OCI-LY1 (cell line): Measurements from ENCODE around the gene PDE12.
"Not testable (repeated sequence)": the region's sequence is repeated elsewhere in the genome, so short reads cannot be mapped to it uniquely, and the experiment has no call there.

Experiments
- H2AFZ ChIP-seq: fragments of 200-600 bp; sonication (generic), shearing (Covaris generic); 2 replicates; pipeline ENCODE4 v1.6.0; 2014; ENCODE audit warnings: antibody characterized with exemption, mild to moderate bottlenecking, low read length
- H3F3A ChIP-seq: fragments of 200-600 bp; sonication (generic), shearing (Covaris generic); 2 replicates; pipeline ENCODE4 v1.6.0; 2014; ENCODE audit warnings: mild to moderate bottlenecking, antibody characterized with exemption, low read length, moderate library complexity; ENCODE audit not compliant: insufficient read depth
- H3K27ac ChIP-seq: fragments of 200-600 bp; sonication (generic); 2 replicates; pipeline ENCODE4 v1.5.1; 2014; ENCODE audit warnings: low read length, mixed run types, mild to moderate bottlenecking, low read depth; ENCODE audit not compliant: poor library complexity, severe bottlenecking
- H3K27me3 ChIP-seq: fragments of 200-600 bp; sonication (generic); 2 replicates; pipeline ENCODE4 v1.6.0; 2014; ENCODE audit warnings: antibody characterized with exemption, mild to moderate bottlenecking, low read length, moderate library complexity; ENCODE audit not compliant: insufficient read depth
- H3K36me3 ChIP-seq: fragments of 200-600 bp; sonication (generic); 2 replicates; pipeline ENCODE4 v1.6.1; 2014; ENCODE audit warnings: mild to moderate bottlenecking, antibody characterized with exemption, low read length, moderate library complexity, mixed read lengths; ENCODE audit not compliant: insufficient read depth
- H3K4me1 ChIP-seq: fragments of 200-600 bp; sonication (generic); 2 replicates; pipeline ENCODE4 v1.5.1; 2014; ENCODE audit warnings: mild to moderate bottlenecking, low read length, moderate library complexity; ENCODE audit not compliant: insufficient read depth, severe bottlenecking
- H3K4me2 ChIP-seq: fragments of 200-600 bp; sonication (generic), shearing (Covaris generic); 2 replicates; pipeline ENCODE4 v1.6.1; 2014; ENCODE audit warnings: low read length
- H3K4me3 ChIP-seq: fragments of 200-600 bp; sonication (generic); 2 replicates; pipeline ENCODE4 v1.5.1; 2014; ENCODE audit warnings: low read length, low read depth, mild to moderate bottlenecking, mixed read lengths; ENCODE audit not compliant: poor library complexity, severe bottlenecking
- H3K79me2 ChIP-seq: fragments of 200-600 bp; shearing (Covaris generic); 2 replicates; pipeline ENCODE4 v1.6.1; 2016; ENCODE audit warnings: mixed run types, low read length, mixed read lengths; ENCODE audit not compliant: insufficient read depth
- H3K9ac ChIP-seq: fragments of 200-600 bp; sonication (generic), shearing (Covaris generic); 2 replicates; pipeline ENCODE4 v1.6.1; 2014; ENCODE audit warnings: mild to moderate bottlenecking, low read length, mixed read lengths
- H3K9me2 ChIP-seq: fragments of 200-600 bp; sonication (generic), shearing (Covaris generic); 2 replicates; pipeline ENCODE4 v1.6.1; 2014; ENCODE audit warnings: low read depth, mild to moderate bottlenecking, low read length, mixed read lengths
- H3K9me3 ChIP-seq: fragments of 200-600 bp; shearing (Covaris generic); 2 replicates; pipeline ENCODE4 v1.6.1; 2014; ENCODE audit warnings: low read length, mixed read lengths
- H4K20me1 ChIP-seq: fragments of 200-600 bp; sonication (generic), shearing (Covaris generic); 2 replicates; pipeline ENCODE4 v1.6.0; 2016; ENCODE audit warnings: mild to moderate bottlenecking, low read length; ENCODE audit not compliant: insufficient read depth
- CTCF ChIP-seq: fragments of 200-600 bp; sonication (generic), shearing (Covaris generic); IDR thresholded peaks from 2 replicates; pipeline ENCODE4 v1.5.1; 2017; ENCODE audit warnings: mild to moderate bottlenecking, antibody characterized with exemption, low read length, moderate library complexity, mixed read lengths
- EZH2 ChIP-seq: fragments of 200-600 bp; sonication (generic), shearing (Covaris generic); IDR thresholded peaks from 2 replicates; pipeline ENCODE4 v1.8.0; 2017; ENCODE audit warnings: borderline replicate concordance, mixed run types, mild to moderate bottlenecking, antibody characterized with exemption, low read length, moderate library complexity, mixed read lengths

PDE12 gene

GRCh38 chr3:57604971-57605370, 48.9 kb downstream of the PDE12 start:
- Histone ChIP-seq H3K27ac (no peak overlapping the region), H3K27me3 (no peaks in the 10 kb centered on the region), H3K9ac (no peak overlapping the region), H3K4me3 (no peak overlapping the region), H3K4me1 (no peaks in the 10 kb centered on the region), H3K79me2 (no peaks in the 10 kb centered on the region), H3K9me3 (peaks cover 9% of the 10 kb centered on the region; the same call in 1 of the 2 replicates), H3K9me2 (no peaks in the 10 kb centered on the region), H4K20me1 (no peaks in the 10 kb centered on the region), H3K4me2 (no peak overlapping the region), H2AFZ (no peak overlapping the region), H3K36me3 (peaks cover 7% of the 10 kb centered on the region), H3F3A (no peaks in the 10 kb centered on the region)
- no peak for TF ChIP-seq CTCF
- no peak for TF ChIP-seq EZH2

- Histone ChIP-seq H3K27ac (no peak overlapping the region), H3K4me2 (no peak overlapping the region), H3K36me3 (peaks cover 7% of the 10 kb centered on the region), H3F3A (no peaks in the 10 kb centered on the region), H3K4me3 (no peak overlapping the region), H4K20me1 (no peaks in the 10 kb centered on the region), H3K9ac (no peak overlapping the region), H3K9me2 (no peaks in the 10 kb centered on the region), H3K27me3 (no peaks in the 10 kb centered on the region), H2AFZ (no peak overlapping the region), H3K79me2 (no peaks in the 10 kb centered on the region), H3K9me3 (peaks cover 9% of the 10 kb centered on the region; the same call in 1 of the 2 replicates), H3K4me1 (no peaks in the 10 kb centered on the region)
- TF ChIP-seq EZH2: no peak
- no peak for TF ChIP-seq CTCF
Measured at GRCh38 chr3:57605683-57606082, 49.6 kb downstream of the PDE12 start.

- H3K9me2 ChIP-seq, H4K20me1 ChIP-seq, H3K27ac ChIP-seq, H3K9ac ChIP-seq, H3K36me3 ChIP-seq, H2AFZ ChIP-seq, H3K27me3 ChIP-seq, H3K4me3 ChIP-seq, H3F3A ChIP-seq, H3K9me3 ChIP-seq, H3K79me2 ChIP-seq, H3K4me2 ChIP-seq, H3K4me1 ChIP-seq: not testable (repeated sequence)
Measured at GRCh38 chr3:57611870-57612269, 55.8 kb downstream of the PDE12 start.

GRCh38 chr3:57616233-57616632, 60.2 kb downstream of the PDE12 start:
- Histone ChIP-seq H3K27me3 (no peaks in the 10 kb centered on the region), H3K9ac (no peak overlapping the region), H3F3A (no peaks in the 10 kb centered on the region), H3K79me2 (no peaks in the 10 kb centered on the region), H3K36me3 (no peaks in the 10 kb centered on the region), H3K4me2 (no peak overlapping the region), H4K20me1 (no peaks in the 10 kb centered on the region), H3K9me3 (no peaks in the 10 kb centered on the region), H3K4me1 (no peaks in the 10 kb centered on the region), H3K27ac (no peak overlapping the region), H2AFZ (no peak overlapping the region), H3K9me2 (no peaks in the 10 kb centered on the region), H3K4me3 (no peak overlapping the region)
- TF ChIP-seq CTCF (no peak), EZH2 (no peak)
